Right lobe of liver (tissue), 4 donors: Measurements from ENCODE around the gene TENT4B.

Experiments
- POLR2A ChIP-seq: fragments of 450-650 bp; IDR thresholded peaks from one replicate; pipeline ENCODE4 v1.6.1; 2017; ENCODE audit warnings: antibody characterized with exemption, mild to moderate bottlenecking
- TF ChIP-seq, protein P1 (sequence below), 4 donors: fragments of 200-600 bp in 3 of 4; fragments of 450-650 bp in 1 of 4; IDR thresholded peaks; one replicate each; pipeline versions ENCODE4 v1.5.1 to v1.8.0; 2016 to 2022; ENCODE audit warnings: antibody characterized with exemption in 4 of 4, mild to moderate bottlenecking in 2 of 4
- donor health status: DM: no; HTN: no; CAD: no.
- donor health status: DM: no; HTN: no; CAD: no.
- donor health status: DM: no; HTN: yes; CAD: no.

GRCh38 chr16:50271148-50272041 is 118.3 kb downstream of the TENT4B start:
- TF ChIP-seq, protein P1, sequence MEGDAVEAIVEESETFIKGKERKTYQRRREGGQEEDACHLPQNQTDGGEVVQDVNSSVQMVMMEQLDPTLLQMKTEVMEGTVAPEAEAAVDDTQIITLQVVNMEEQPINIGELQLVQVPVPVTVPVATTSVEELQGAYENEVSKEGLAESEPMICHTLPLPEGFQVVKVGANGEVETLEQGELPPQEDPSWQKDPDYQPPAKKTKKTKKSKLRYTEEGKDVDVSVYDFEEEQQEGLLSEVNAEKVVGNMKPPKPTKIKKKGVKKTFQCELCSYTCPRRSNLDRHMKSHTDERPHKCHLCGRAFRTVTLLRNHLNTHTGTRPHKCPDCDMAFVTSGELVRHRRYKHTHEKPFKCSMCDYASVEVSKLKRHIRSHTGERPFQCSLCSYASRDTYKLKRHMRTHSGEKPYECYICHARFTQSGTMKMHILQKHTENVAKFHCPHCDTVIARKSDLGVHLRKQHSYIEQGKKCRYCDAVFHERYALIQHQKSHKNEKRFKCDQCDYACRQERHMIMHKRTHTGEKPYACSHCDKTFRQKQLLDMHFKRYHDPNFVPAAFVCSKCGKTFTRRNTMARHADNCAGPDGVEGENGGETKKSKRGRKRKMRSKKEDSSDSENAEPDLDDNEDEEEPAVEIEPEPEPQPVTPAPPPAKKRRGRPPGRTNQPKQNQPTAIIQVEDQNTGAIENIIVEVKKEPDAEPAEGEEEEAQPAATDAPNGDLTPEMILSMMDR (IDR thresholded peaks at IDR 0.05), result no peak
- TF ChIP-seq POLR2A, result no peak
